ENCODE data around the gene MAP3K8. TPM values are rescaled to one million over a fixed set of nuclear protein-coding genes. Genes with fewer than 3 reads are reported as not detected.
A peak's percentile ranks its signal among the peaks of the same experiment; 100 is the strongest.

MAP3K8 gene
- total and polyA plus RNA-seq, 9 of the 15 experiments (the other 6 are each of a cell fraction or from before 2014, with no cell fraction given), result 6.9 to 23.6 (median 13.6) TPM

DNA sequence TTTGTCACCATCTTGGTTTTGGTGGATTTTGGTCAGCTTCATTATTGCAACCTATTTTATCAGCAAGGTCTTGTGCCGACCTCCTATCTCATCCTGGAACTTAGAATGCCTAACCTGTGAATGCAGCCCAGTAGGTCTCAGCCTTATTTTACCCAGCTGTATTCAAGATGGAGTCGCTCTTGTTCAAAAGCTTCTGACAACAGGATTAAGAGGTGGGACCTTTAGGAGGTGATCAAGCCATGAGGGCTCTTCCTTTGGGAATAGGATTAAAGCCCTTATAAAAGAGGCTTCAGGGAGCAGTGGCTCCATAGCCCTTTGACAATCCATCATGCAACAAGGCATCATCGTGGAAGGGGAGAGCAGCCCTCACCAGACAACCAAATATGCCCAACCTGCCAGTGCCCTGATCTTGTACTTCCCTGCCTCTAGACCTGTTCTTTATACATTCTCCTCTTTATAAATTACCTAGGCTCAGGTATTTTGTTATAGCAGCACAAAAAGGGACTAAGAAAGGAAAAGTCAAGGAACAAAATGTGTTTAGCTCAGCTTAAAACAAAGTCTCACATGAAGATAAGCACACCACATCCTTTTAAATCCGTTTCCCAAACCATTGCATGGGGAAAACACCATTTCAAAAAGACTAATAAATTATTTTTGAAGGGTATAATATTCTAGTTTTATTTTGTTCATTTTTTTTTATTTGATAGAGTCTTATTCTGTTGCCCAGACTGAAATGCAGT lies 8.5 kb upstream of the MAP3K8 start (continued):
- TF ChIP-seq, protein P1, sequence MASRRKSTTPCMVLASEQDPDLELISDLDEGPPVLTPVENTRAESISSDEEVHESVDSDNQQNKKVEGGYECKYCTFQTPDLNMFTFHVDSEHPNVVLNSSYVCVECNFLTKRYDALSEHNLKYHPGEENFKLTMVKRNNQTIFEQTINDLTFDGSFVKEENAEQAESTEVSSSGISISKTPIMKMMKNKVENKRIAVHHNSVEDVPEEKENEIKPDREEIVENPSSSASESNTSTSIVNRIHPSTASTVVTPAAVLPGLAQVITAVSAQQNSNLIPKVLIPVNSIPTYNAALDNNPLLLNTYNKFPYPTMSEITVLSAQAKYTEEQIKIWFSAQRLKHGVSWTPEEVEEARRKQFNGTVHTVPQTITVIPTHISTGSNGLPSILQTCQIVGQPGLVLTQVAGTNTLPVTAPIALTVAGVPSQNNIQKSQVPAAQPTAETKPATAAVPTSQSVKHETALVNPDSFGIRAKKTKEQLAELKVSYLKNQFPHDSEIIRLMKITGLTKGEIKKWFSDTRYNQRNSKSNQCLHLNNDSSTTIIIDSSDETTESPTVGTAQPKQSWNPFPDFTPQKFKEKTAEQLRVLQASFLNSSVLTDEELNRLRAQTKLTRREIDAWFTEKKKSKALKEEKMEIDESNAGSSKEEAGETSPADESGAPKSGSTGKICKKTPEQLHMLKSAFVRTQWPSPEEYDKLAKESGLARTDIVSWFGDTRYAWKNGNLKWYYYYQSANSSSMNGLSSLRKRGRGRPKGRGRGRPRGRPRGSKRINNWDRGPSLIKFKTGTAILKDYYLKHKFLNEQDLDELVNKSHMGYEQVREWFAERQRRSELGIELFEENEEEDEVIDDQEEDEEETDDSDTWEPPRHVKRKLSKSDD (conservative IDR thresholded peaks at IDR 0.05; ENCODE audit: low read length), result no peak
- TF ChIP-seq NFE2L1 (tag; IDR thresholded peaks at IDR 0.05; ENCODE audit: borderline replicate concordance, low read depth) (peak; percentile 55; the same call in 1 of the 2 replicates), PRPF4 (IDR thresholded peaks at IDR 0.05; ENCODE audit: insufficient read depth, low read depth, low read length, poor library complexity, severe bottlenecking) (no peak), JUND (IDR thresholded peaks at IDR 0.05; ENCODE audit: borderline replicate concordance, low read depth, low read length) (no peak), JUND (tag; IDR thresholded peaks at IDR 0.05; ENCODE audit: borderline replicate concordance, low read depth, low read length) (peak; percentile 51; the same call in 2 of the 3 replicates), ZNF644 (tag; IDR thresholded peaks at IDR 0.05; ENCODE audit: low read depth) (peak; percentile 97), TEAD4 (IDR thresholded peaks at IDR 0.05; ENCODE audit: low read length) (no peak), TEAD4 (CRISPR knock-in tag; IDR thresholded peaks at IDR 0.05; ENCODE audit: borderline replicate concordance) (no peak), ZNF217 (CRISPR knock-in tag; IDR thresholded peaks at IDR 0.05) (no peak), DMBX1 (CRISPR knock-in tag; IDR thresholded peaks at IDR 0.05; ENCODE audit: borderline replicate concordance) (peak; percentile 98), ZNF766 (CRISPR knock-in tag; conservative IDR thresholded peaks at IDR 0.05) (peak; percentile 90), RBM39 (optimal IDR thresholded peaks at IDR 0.05; ENCODE audit: low read depth, low read length) (no peak), ZC3H11A (IDR thresholded peaks at IDR 0.05; ENCODE audit: low read depth, low read length) (no peak), BCOR (IDR thresholded peaks at IDR 0.05) (no peak), MCM2 (IDR thresholded peaks at IDR 0.05; ENCODE audit: low read depth) (no peak), ZBTB17 (CRISPR knock-in tag; IDR thresholded peaks at IDR 0.05) (0 out of 2 replicates have a peak, but pooled peaks have one; percentile 49), ZNF584 (CRISPR knock-in tag; IDR thresholded peaks at IDR 0.05; ENCODE audit: low read depth) (peak; percentile 86), ZNF717 (CRISPR knock-in tag; IDR thresholded peaks at IDR 0.05) (0 out of 2 replicates have a peak, but pooled peaks have one; percentile 13), SMARCA5 (IDR thresholded peaks at IDR 0.05) (no peak)
- TF ChIP-seq, protein P2, sequence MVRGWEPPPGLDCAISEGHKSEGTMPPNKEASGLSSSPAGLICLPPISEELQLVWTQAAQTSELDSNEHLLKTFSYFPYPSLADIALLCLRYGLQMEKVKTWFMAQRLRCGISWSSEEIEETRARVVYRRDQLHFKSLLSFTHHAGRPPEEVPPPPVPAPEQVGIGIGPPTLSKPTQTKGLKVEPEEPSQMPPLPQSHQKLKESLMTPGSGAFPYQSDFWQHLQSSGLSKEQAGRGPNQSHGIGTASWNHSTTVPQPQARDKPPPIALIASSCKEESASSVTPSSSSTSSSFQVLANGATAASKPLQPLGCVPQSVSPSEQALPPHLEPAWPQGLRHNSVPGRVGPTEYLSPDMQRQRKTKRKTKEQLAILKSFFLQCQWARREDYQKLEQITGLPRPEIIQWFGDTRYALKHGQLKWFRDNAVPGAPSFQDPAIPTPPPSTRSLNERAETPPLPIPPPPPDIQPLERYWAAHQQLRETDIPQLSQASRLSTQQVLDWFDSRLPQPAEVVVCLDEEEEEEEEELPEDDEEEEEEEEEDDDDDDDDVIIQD (CRISPR knock-in tag; IDR thresholded peaks at IDR 0.05), result 0 out of 2 replicates have a peak, but pooled peaks have one; percentile 13
- TF ChIP-seq, protein P3, sequence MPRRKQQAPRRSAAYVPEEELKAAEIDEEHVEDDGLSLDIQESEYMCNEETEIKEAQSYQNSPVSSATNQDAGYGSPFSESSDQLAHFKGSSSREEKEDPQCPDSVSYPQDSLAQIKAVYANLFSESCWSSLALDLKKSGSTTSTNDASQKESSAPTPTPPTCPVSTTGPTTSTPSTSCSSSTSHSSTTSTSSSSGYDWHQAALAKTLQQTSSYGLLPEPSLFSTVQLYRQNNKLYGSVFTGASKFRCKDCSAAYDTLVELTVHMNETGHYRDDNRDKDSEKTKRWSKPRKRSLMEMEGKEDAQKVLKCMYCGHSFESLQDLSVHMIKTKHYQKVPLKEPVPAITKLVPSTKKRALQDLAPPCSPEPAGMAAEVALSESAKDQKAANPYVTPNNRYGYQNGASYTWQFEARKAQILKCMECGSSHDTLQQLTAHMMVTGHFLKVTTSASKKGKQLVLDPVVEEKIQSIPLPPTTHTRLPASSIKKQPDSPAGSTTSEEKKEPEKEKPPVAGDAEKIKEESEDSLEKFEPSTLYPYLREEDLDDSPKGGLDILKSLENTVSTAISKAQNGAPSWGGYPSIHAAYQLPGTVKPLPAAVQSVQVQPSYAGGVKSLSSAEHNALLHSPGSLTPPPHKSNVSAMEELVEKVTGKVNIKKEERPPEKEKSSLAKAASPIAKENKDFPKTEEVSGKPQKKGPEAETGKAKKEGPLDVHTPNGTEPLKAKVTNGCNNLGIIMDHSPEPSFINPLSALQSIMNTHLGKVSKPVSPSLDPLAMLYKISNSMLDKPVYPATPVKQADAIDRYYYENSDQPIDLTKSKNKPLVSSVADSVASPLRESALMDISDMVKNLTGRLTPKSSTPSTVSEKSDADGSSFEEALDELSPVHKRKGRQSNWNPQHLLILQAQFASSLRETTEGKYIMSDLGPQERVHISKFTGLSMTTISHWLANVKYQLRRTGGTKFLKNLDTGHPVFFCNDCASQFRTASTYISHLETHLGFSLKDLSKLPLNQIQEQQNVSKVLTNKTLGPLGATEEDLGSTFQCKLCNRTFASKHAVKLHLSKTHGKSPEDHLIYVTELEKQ (CRISPR knock-in tag; IDR thresholded peaks at IDR 0.05), result peak; percentile 91
